ENCODE data around the gene SELE. TPM values are rescaled to one million over a fixed set of nuclear protein-coding genes. Genes with fewer than 3 reads are reported as not detected.

Gene SELE
- total and polyA plus RNA-seq, 9 of the 15 experiments (the other 6 are each of a cell fraction or from before 2014, with no cell fraction given), result 0.08 TPM; not detected in 8

DNA sequence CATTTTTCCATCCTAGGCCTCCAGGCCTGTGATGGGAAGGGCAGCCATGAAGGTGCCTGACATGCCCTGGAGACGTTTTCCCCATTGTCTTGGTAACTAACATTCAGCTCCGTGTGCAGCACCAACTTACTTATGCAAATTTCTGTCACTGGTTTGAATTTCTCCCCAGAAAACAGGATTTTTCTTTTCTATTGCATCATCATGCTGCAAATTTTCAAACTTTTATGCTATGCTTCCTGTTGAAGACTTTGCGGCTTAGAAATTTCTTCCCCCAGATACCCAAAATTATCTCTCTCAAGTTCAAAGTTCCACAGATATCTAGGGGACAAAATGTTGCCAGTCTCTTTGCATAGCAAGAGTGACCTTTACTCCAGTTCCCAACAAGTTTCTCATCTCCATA is 25.2 kb upstream of the SELE start (continued):
- no peak for TF ChIP-seq KLF6 (CRISPR knock-in tag; IDR thresholded peaks at IDR 0.05; ENCODE audit: borderline replicate concordance)
- no peak for TF ChIP-seq ZEB2 (IDR thresholded peaks at IDR 0.05)

DNA sequence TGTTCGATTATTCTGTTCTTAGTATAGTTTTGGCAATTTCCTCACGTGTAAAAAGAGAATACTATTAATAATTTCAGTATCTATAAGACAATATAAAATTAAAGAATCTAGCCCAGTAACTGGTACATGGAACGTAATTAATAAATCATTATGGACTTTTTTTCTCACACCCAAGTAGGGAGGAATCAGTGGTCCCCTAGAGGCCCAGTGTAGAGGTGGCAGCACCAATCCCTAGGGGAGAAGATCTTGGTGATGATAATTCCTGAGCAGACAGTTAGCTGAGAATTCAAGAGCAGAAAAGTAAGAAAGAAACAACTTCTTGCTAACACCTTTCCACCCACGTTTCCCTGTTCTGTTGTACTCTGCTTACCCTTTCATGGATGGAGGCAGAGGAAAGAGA is 19.7 kb upstream of the SELE start:
- DNase-seq (ENCODE audit: extremely low read depth in 1 of 4, low spot score in 3 of 4), result no peak
- no peaks in the 10 kb centered on the region for H3K9me1 ChIP-seq (ENCODE audit: control insufficient read depth, insufficient read depth, low read length)
- ChIA-PET CTCF (ENCODE audit: low intra/inter-chr PET ratio) (no interaction called here), POLR2A (no interaction called here)
- intact Hi-C loops (cut with micrococcal nuclease), result no loop called here
- no TSS peak for BruUV-seq (replicated peaks)
- in situ Hi-C loops (cut with MboI), result no loop called here
- TF ChIP-seq MYC (IDR thresholded peaks at IDR 0.05; ENCODE audit: low read depth, low read length) (no peak), MYC (CRISPR knock-in tag; IDR thresholded peaks at IDR 0.05; ENCODE audit: borderline replicate concordance, low read depth) (no peak), HSF4 (CRISPR knock-in tag; IDR thresholded peaks at IDR 0.05; ENCODE audit: borderline replicate concordance) (no peak), ZNF766 (CRISPR knock-in tag; conservative IDR thresholded peaks at IDR 0.05) (no peak), ZKSCAN8 (CRISPR knock-in tag; IDR thresholded peaks at IDR 0.05) (no peak), FOSL1 (tag; conservative IDR thresholded peaks at IDR 0.05) (no peak), GTF2E2 (tag; IDR thresholded peaks at IDR 0.05) (no peak)
- TF ChIP-seq, protein P1, sequence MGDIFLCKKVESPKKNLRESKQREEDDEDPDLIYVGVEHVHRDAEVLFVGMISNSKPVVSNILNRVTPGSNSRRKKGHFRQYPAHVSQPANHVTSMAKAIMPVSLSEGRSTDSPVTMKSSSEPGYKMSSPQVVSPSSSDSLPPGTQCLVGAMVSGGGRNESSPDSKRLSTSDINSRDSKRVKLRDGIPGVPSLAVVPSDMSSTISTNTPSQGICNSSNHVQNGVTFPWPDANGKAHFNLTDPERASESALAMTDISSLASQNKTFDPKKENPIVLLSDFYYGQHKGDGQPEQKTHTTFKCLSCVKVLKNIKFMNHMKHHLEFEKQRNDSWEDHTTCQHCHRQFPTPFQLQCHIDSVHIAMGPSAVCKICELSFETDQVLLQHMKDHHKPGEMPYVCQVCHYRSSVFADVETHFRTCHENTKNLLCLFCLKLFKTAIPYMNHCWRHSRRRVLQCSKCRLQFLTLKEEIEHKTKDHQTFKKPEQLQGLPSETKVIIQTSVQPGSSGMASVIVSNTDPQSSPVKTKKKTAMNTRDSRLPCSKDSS (IDR thresholded peaks at IDR 0.05; ENCODE audit: low read depth, partially characterized antibody), result no peak
- TF ChIP-seq, protein P2, sequence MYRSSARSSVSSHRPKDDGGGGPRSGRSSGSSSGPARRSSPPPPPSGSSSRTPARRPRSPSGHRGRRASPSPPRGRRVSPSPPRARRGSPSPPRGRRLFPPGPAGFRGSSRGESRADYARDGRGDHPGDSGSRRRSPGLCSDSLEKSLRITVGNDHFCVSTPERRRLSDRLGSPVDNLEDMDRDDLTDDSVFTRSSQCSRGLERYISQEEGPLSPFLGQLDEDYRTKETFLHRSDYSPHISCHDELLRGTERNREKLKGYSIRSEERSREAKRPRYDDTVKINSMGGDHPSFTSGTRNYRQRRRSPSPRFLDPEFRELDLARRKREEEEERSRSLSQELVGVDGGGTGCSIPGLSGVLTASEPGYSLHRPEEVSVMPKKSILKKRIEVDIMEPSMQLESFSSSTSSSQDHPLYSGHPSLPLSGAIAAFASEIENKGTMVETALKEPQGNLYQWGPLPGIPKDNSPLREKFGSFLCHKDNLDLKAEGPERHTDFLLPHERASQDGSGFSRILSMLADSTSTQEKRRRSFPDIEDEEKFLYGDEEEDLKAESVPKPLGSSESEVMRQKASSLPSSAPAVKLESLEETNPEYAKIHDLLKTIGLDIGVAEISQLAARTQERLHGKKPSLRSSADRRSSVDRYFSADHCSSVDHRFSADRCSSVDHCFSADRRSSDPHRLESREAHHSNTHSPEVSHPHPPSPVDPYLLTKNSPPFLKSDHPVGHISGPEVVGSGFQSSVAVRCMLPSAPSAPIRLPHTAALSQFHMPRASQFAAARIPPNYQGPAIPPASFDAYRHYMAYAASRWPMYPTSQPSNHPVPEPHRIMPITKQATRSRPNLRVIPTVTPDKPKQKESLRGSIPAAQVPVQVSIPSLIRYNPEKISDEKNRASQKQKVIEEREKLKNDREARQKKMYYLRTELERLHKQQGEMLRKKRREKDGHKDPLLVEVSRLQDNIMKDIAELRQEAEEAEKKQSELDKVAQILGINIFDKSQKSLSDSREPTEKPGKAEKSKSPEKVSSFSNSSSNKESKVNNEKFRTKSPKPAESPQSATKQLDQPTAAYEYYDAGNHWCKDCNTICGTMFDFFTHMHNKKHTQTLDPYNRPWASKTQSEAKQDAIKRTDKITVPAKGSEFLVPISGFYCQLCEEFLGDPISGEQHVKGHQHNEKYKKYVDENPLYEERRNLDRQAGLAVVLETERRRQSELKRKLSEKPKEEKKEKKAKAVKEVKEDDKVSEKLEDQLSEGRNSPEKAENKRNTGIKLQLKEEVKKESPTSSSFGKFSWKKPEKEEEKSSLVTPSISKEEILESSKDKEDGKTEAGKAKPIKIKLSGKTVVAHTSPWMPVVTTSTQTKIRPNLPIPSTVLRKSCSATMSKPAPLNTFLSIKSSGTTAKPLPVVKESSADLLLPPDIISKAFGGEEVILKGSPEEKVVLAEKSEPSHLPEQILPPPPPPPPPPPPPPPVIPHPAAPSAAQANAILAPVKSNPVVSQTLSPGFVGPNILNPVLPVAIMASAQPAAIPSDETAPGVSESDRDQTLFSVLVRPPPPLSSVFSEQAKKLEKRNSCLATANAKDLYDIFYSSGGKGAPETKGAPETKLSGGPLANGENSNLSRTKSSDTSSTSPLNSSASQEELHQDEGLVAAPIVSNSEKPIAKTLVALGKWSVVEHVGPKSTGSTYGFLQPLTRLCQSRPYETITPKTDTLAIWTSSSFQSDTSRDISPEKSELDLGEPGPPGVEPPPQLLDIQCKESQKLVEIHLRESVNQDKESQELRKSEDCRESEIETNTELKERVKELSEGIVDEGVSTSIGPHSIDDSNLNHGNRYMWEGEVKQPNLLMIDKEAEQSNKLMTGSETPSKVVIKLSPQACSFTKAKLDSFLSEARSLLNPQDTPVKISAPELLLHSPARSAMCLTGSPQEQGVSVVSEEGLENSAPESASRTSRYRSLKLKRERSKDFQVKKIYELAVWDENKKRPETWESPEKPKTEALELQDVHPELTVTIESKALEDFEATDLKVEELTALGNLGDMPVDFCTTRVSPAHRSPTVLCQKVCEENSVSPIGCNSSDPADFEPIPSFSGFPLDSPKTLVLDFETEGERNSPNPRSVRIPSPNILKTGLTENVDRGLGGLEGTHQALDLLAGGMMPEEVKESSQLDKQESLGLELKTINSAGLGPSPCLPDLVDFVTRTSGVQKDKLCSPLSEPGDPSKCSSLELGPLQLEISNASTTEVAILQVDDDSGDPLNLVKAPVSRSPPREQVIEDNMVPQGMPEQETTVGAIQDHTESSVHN (IDR thresholded peaks at IDR 0.05; ENCODE audit: borderline replicate concordance in 1 of 2, low read depth in 1 of 2), result no peak
- no peak overlapping the region for H3K4me2 ChIP-seq (ENCODE audit: insufficient read depth, low read length)
- ATAC-seq, result no peak
- H3K9ac ChIP-seq (ENCODE audit: insufficient read depth in 1 of 2, low read depth in 2 of 2, low read length in 2 of 2), result no peak overlapping the region
- no peaks in the 10 kb centered on the region; a peak in 1 of 5 replicates for H3K27me3 ChIP-seq (ENCODE audit: control insufficient read depth in 2 of 2, insufficient read depth in 2 of 2, low read length in 2 of 2)
- H3K79me2 ChIP-seq (ENCODE audit: control insufficient read depth, insufficient read depth, low read length), result no peaks in the 10 kb centered on the region
- FAIRE-seq, result no peak
- H3K4me1 ChIP-seq (replicated peaks in 1 of 2; ENCODE audit: control insufficient read depth in 2 of 2, insufficient read depth in 2 of 2, low read length in 2 of 2), result no peaks in the 10 kb centered on the region
- H3K4me3 ChIP-seq, result no peak overlapping the region
- H2AFZ ChIP-seq (ENCODE audit: low read depth, low read length), result no peak overlapping the region
- H3K36me3 ChIP-seq (ENCODE audit: control insufficient read depth, insufficient read depth, low read length), result no peaks in the 10 kb centered on the region
- no peaks in the 10 kb centered on the region for H4K20me1 ChIP-seq (replicated peaks; ENCODE audit: control insufficient read depth, insufficient read depth, low read length)
- 2% methylated on average over 4 of the region's 4 CpGs for WGBS (ENCODE audit: insufficient coverage, low coverage, missing lambda C conversion rate)
- H3K27ac ChIP-seq (ENCODE audit: extremely low read depth, low read depth, low read length), result no peak overlapping the region
- H3K9me3 ChIP-seq (replicated peaks; ENCODE audit: control insufficient read depth, insufficient read depth, low read depth, low read length), result no peaks in the 10 kb centered on the region

Measured in K562 (cell line).